NCI-H2196 treated with DMSO at 0.1 percent for 48 hours (cell line): ENCODE data around the gene SIRPG.
A peak's percentile ranks its signal among the peaks of the same experiment; 100 is the strongest.
"Not testable (repeated sequence)": the region's sequence is repeated elsewhere in the genome, so short reads cannot be mapped to it uniquely, and the experiment has no call there.

ENCODE experiments used
- DNase-seq: peaks from one replicate; lab custom pipeline; 2025; ENCODE audit not compliant: unreplicated experiment; lab: John Stamatoyannopoulos, UW

SIRPG gene

GRCh38 chr20:1672728-1673127 is 15.1 kb upstream of the SIRPG start:
- DNase-seq: no peak

GRCh38 chr20:1671891-1672669 is 14.5 kb upstream of the SIRPG start:
- no peak for DNase-seq

GRCh38 chr20:1669304-1669703 is 11.7 kb upstream of the SIRPG start:
- no peak for DNase-seq

GRCh38 chr20:1667502-1668085 is 10.0 kb upstream of the SIRPG start:
- DNase-seq: no peak

- no peak for DNase-seq
Observed at GRCh38 chr20:1666802-1667201, 9.2 kb upstream of the SIRPG start.

GRCh38 chr20:1665345-1665744 is 7.8 kb upstream of the SIRPG start:
- DNase-seq: no peak

GRCh38 chr20:1664911-1665310 is 7.3 kb upstream of the SIRPG start:
- DNase-seq: no peak

- DNase-seq: no peak
Observed at GRCh38 chr20:1663917-1664316, 6.3 kb upstream of the SIRPG start.

- no peak for DNase-seq
Observed at GRCh38 chr20:1661542-1662299, 4.1 kb upstream of the SIRPG start.

GRCh38 chr20:1660246-1660645 is 2.7 kb upstream of the SIRPG start:
- no peak for DNase-seq

- DNase-seq: no peak
Observed at GRCh38 chr20:1656844-1657243, 735 bp downstream of the SIRPG start.

GRCh38 chr20:1654996-1655395 is 2.6 kb downstream of the SIRPG start:
- DNase-seq: no peak

GRCh38 chr20:1652960-1653359 is 4.6 kb downstream of the SIRPG start:
- no peak for DNase-seq

GRCh38 chr20:1652104-1652503 is 5.5 kb downstream of the SIRPG start:
- no peak for DNase-seq

- DNase-seq: peak; percentile 1
Observed at GRCh38 chr20:1651268-1652058, 6.1 kb downstream of the SIRPG start.

GRCh38 chr20:1648101-1648500 is 9.5 kb downstream of the SIRPG start:
- DNase-seq: no peak

GRCh38 chr20:1646975-1647431 is 10.6 kb downstream of the SIRPG start:
- no peak for DNase-seq

- DNase-seq: no peak
Observed at GRCh38 chr20:1644101-1644962, 13.2 kb downstream of the SIRPG start.

GRCh38 chr20:1638643-1639042 is 18.9 kb downstream of the SIRPG start:
- not testable (repeated sequence) for DNase-seq

GRCh38 chr20:1637755-1638154 is 19.8 kb downstream of the SIRPG start:
- no peak for DNase-seq
